Measurements from ENCODE around the gene OR5B2.

DNA sequence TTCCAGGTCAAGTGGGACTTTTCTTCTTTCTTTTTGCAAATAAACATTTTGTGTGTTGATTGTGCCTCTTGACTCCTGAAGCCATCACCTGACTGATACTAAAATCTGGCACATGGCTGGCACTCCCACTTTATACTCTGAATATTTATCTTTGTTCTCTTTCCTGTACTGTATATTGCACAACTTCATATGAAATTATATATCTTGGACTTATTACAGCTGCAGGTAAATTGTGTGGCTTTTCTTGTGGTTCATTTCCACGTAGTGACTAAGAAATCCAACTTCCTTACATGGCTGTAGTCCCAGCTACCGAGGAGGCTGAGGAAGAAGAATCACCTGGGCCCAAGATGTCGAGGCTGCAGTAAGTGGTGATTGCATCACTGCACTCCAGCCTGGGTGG is 37.8 kb upstream of the OR5B2 start:
- TF ChIP-seq POLR2AphosphoS5 (IDR thresholded peaks at IDR 0.05; ENCODE audit: low read depth, low read length), result no peak
- TF ChIP-seq SIN3A (IDR thresholded peaks at IDR 0.05; ENCODE audit: borderline replicate concordance, insufficient read depth, low read length), result no peak
